AG04449 (cell line): ENCODE data around the gene XG.
"Not testable (repeated sequence)": the region's sequence is repeated elsewhere in the genome, so short reads cannot be mapped to it uniquely, and the experiment has no call there.

Experiments
- CTCF ChIA-PET: fragments of 350-600 bp; formaldehyde crosslinking; extraction: SDS; loops from one replicate; lab custom pipeline; 2021; ENCODE audit warnings: antibody characterized with exemption; lab: Yijun Ruan, JAX
- POLR2A ChIA-PET: fragments of 400-600, 350-600 bp; formaldehyde crosslinking; extraction: SDS; loops from one replicate; lab custom pipeline; 2020; ENCODE audit warnings: antibody characterized with exemption, inconsistent platforms; lab: Yijun Ruan, JAX
- DNase-seq: peaks from one replicate; pipeline ENCODE4 v3.0.0-alpha.2; 2010; ENCODE audit warnings: low read depth, low spot score
- H3K4me3 ChIP-seq: 2 replicates; pipeline ENCODE4 v1.5.1; 2011; ENCODE audit warnings: low read depth, mild to moderate bottlenecking, control low read depth, low read length
- CTCF ChIP-seq: IDR thresholded peaks from one replicate; pipeline ENCODE4 v1.5.1; 2011; ENCODE audit warnings: mild to moderate bottlenecking, moderate library complexity, low read length, control low read depth, inconsistent platforms; ENCODE audit not compliant: insufficient read depth; ENCODE audit errors: missing control alignments

Gene XG

GRCh38 chrX:2774776-2775175, 22.9 kb downstream of the XG start:
- CTCF ChIA-PET, result no interaction called here
- no peak for TF ChIP-seq CTCF

GRCh38 chrX:2780472-2781225, 28.8 kb downstream of the XG start:
- DNase-seq, H3K4me3 ChIP-seq, POLR2A ChIA-PET, CTCF ChIA-PET: not testable (repeated sequence)

More at GRCh38 chrX:2774776-2775175, 22.9 kb downstream of the XG start:
- no peak overlapping the region for H3K4me3 ChIP-seq
- no peak for DNase-seq
- POLR2A ChIA-PET, result no interaction called here

GRCh38 chrX:2781226-2781571, 29.4 kb downstream of the XG start:
- no peak overlapping the region for H3K4me3 ChIP-seq
- CTCF ChIA-PET, result no interaction called here
- DNase-seq, result no peak
- no peak for TF ChIP-seq CTCF
- POLR2A ChIA-PET, result no interaction called here

GRCh38 chrX:2781698-2782097, 29.9 kb downstream of the XG start:
- POLR2A ChIA-PET, result no interaction called here
- no peak for TF ChIP-seq CTCF
- no peak overlapping the region for H3K4me3 ChIP-seq
- CTCF ChIA-PET, result no interaction called here
- no peak for DNase-seq

GRCh38 chrX:2782171-2782570, 30.3 kb downstream of the XG start:
- no peak for DNase-seq
- TF ChIP-seq CTCF, result no peak
- ChIA-PET POLR2A (no interaction called here), CTCF (no interaction called here)
- no peak overlapping the region for H3K4me3 ChIP-seq

GRCh38 chrX:2782778-2783177, 30.9 kb downstream of the XG start:
- no peak overlapping the region for H3K4me3 ChIP-seq
- ChIA-PET CTCF (no interaction called here), POLR2A (no interaction called here)
- DNase-seq, result no peak
- TF ChIP-seq CTCF, result no peak

GRCh38 chrX:2784026-2784425, 32.2 kb downstream of the XG start:
- no peak for DNase-seq
- no peak for TF ChIP-seq CTCF
- CTCF ChIA-PET, result no interaction called here
- POLR2A ChIA-PET, result no interaction called here
- no peak overlapping the region for H3K4me3 ChIP-seq
